Activated CD4-positive, CD25-positive, alpha-beta regulatory T cell treated with anti-CD3 and anti-CD28 coated beads, Interleukin-2, amount 50 U/mL, for 72 hours (primary cell): ENCODE results near the gene PDSS2.
"Not testable (repeated sequence)": the region's sequence is repeated elsewhere in the genome, so short reads cannot be mapped to it uniquely, and the experiment has no call there.

Experiments used
- DNase-seq: peaks from one replicate; pipeline ENCODE4 v3.0.0; 2021

The PDSS2 gene

DNA sequence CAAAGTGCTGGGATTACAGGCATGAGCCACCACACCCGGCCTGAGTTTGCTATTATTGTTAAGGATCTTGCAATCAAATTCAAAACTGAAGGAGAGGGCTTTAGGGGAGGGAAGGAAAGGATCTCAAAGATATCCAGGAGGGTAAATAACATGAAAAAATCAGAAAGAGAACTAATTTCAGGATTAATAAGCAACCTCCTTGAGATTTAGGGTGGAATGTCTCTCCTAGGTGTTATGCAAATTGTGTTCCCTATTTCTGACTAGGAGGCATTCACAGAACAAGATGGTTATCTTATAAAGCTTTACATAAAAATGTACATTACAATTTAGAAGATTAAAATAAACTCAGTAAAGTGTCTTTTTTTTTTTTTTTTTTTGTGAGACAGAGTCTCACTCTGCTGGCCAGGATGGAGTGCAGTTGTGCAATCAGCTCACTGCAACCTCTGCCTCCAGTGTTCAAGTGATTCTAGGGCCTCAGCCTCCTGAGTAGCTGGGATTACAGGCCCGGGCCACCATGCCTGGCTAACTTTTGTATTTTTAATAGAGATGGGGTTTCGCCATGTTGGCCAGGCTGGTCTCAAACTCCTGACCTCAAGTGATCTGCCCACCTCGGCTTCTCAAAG is 252.0 kb downstream of the PDSS2 start:
- DNase-seq: no peak

DNA sequence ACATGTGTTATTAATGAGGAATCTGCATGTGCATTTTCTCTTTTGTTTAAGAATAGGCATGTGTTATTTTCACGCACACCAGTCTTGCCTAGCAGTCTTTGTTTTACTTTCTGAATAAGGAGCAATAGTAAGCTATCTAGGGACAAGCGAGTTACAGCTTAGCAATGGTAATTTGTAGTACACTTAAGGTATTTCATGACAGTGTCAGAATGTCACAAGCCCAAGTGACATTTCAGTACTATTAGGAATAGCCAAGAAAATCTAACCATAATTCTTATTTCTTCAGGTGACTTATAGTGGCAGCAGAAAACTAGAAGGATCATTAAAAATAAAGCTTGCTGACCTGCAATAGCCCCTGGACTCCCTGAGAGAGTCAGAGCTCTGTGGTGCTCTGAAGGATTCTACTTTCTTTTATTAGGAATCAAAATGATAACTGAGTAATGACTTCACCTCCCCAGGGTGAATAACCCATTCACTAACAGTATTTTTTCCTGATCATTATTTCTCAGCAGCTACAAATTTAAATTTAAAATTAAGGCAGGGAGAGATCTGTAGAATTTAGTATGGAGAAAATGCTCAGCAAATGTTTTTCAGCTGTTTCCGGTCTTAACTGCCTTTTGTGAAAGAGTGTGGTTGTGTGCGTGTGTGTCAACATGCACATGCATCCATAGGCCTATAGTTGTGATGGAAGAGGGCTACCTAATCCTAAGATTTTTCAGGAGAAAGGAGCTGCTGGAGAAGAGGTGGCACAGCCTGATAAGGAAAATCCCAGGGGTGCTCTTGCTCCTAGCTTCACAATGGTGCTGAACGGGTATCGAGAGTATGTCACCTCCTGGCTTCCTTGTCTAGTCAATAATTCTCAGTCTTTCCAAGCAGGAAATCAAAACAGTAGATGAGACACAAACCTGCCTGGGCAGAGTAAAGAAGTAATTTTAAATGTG is 254.0 kb downstream of the PDSS2 start:
- no peak for DNase-seq

DNA sequence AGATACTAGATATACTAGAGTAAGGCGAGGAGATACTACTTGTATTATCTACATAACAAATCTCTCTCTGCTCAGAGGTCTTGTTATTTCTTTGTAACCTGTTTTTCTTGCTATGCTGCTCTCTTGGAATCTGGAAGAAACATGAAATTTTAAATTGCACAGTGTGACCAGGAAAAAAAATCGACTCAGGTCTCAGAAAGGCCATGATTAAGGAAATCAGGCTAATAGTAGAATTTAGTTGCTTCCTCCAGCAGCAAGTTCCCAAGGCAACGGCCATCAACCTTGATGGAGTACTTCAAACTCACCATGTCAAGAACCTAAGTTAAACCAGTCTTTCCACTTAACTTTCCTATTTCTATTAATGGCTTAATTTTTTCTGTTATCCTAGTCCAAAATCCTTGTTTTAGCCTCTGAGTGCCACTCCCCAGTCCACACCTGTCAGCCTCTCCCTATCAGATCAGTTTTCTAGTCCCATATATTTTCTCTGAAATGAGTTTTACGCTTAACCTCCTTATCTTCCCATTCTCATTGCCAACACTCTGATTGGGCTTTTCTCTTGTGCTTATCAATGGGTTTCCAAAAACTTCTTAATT is 256.4 kb downstream of the PDSS2 start:
- no peak for DNase-seq

DNA sequence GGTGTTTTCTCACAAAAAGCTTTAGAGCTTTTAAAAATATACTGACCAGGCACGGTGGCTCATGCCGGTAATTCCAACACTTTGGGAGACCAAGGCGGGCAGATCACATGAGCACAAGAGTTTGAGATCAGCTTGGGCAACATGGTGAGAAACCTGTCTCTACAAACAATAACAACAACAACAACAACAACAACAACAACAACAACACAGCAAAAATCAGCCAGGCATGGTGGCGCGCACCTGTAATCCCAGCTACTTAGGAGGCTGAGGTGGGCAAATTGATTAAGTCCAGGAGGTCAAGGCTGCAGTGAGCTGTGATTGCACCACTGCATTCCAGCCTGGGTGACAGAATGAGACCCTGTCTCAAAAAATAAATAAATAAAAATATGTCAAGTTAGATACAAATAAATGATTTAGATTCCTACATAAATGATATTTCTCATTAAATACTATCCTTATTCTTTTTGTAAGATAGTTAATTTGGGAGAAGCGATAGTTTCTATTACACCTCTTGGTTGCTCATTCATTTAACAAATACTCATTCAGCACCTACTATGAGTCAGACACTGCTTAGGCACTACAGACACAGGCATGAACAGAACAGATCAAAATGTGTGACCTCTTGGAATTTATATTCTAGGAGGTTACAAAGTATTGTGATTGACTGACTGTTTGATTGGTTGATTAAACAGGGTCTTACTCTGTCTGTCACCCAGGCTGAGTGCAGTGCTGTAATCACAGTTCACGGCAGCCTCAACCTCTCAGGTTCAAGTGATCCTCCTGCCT is 260.5 kb downstream of the PDSS2 start:
- no peak for DNase-seq

DNA sequence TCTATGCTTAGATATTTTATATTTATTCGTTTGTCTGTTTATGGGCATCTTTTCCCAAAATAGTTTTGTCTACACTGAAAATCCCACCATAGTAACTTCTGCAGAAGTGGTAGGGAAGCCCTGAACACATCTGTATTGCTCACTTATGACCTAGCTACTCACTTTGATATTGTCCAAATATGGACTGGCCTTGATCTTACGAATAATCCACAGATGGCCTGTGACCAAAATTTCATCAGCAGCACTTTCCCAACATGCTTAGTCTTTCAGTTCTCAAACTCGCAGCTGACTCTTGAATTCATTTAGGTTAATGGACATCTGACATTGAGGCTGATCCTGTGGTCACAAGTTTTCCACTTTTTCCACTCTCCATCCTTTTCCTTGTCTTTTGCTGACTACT is 263.2 kb downstream of the PDSS2 start:
- DNase-seq: no peak

DNA sequence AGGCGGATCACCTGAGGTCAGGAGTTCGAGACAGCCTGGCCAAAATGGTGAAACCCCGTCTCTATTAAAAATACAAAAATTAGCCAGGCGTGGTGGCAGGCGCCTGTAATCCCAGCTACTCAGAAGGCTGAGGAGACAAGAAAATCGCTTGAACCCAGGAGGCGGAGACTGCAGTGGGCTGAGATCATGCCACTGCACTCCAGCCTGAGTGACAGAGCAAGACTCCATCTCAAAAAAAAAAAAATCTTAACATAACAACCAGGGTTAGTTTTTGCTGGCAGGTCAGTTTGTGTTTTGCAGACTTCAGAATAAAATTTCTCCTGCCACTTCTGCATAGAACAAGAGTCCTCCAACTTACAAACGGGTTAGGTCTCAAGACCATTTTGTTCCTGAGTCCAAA is 264.6 kb downstream of the PDSS2 start:
- not testable (repeated sequence) for DNase-seq

DNA sequence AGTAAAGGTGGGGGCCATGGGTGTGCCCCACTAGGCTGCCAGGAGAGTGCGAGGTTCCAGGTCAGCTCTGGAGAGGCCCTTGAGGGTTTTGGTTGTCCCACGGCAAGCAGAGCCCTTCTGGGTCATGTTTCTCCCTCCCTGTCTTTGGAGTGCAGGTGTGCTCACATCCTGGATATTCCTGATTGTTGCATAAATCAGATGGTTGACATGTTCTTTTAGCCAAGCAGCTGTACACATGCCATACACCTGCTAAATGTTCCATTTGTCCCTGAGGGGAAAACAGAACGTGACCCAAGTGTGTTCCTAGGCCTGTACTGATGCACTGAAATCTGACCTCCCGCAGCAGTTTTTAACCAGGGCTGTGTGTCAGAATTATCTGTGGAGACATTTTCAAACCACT is 266.5 kb downstream of the PDSS2 start:
- no peak for DNase-seq

DNA sequence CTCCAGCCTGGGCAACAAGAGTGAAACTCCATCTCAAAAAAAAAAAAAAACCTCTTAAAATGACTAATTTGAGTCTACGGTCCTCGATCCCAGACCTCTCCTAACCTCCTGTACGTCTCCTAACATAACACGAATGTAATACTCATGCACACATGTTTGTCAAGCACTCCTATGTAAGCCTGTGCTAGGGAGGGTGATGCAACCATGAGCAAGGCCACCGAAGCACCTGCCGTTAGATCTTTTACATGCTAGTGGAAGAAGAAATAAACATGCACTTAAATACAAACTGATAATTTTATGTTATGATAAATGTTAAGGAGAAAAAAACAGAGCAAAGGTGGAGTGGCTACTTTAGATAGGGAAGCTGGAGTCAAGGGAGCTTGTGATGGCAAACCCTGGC is 271.7 kb downstream of the PDSS2 start:
- DNase-seq: no peak

DNA sequence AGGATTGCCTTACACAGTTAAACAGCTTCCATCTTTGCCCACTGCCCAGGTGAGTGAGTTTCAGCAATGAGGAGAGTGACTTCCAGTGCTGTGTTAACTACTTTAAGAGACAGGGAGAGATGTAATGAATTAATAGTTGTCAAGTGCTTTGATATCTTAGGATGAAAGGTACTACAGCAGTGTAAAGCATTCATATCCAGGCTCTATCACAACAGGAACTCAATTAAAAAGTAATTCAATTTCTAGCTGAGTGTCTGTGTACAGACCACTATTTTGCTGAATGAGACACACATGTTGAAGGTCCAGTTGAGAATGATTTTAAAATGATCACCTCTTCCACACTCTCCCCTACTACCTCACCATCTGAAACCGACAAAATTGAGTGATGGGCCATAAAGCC is 273.3 kb downstream of the PDSS2 start:
- no peak for DNase-seq

DNA sequence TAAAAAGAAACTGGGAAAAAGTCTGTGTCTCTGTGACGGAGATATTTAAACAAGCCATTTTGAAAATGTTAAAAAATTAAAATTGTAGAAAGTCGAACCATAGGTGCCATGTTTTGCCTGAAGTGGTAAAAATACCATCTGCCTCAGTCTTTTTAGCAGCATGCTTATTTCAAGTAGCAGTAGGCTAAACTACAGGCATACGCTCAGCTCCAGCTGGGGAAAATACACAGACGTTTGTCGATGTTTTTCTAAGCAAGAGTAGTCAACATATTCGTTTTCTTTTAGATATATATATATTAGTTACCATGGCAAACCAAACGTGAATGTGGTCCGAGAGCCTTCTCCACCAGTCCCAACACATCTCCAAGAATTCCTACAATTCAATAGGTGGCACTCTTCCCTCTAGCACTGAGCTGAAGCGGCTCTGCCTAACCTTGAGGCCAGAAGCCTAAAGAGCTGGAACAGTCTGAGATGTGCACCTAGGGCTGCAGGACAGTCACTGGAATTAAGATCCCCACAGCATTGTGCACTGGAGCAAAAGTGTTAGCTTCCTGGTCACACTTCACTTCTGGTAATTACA is 273.9 kb downstream of the PDSS2 start:
- DNase-seq: no peak

DNA sequence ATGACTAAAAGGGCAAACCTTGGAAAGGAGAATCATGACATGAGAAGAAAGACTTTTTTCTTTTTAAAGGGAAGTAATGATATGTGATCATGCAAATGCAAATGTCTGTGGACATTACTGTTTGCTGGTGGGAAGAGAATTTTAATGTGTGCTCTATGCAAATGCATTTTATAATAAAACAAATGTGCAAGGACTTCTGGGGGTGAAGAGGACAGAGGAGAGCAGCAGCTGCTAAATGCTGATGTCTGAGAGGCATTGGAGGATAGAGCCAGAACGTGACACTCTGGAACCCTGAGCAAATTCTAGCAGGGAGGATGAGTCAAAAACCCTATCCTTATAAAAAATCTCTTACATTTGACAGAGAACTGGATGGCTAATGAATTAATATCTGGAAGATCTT is 274.9 kb downstream of the PDSS2 start:
- DNase-seq: no peak

DNA sequence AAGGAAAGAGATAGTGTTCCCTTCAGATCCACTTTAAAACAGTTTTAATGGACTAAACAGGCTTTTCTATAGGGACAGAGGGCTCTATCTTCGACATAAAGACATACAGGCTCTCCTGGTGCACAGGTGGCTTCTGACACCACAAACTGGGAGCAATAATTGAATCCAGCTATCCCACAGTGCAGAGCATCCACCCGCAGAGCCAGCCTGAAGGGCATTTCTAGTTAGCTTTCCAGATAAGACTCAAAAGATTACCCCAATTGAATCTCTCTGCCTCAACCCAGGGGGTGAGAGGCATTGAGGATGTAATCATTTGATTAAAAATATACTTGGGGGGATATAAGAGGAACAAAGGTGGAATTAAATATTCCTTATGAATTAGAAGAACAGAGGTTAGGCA is 279.3 kb downstream of the PDSS2 start:
- no peak for DNase-seq

DNA sequence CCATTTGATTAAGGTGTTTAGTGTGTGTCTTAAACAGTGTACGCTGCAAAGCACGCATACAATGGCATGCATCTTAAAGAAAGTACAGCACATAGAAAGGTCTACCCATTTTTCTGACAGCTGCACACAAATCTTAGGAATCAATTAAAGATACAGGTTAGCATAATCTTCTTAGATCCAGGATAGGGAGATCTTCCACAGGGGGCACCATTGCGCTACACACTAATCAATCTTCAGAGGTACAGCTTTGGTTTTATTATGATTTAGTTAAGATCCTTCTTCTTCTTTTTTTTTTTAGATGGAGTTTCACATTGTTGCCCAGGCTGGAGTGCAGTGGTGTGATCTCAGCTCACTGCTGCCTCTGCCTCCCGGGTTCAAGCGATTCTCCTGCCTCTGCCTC is 280.4 kb downstream of the PDSS2 start:
- no peak for DNase-seq

DNA sequence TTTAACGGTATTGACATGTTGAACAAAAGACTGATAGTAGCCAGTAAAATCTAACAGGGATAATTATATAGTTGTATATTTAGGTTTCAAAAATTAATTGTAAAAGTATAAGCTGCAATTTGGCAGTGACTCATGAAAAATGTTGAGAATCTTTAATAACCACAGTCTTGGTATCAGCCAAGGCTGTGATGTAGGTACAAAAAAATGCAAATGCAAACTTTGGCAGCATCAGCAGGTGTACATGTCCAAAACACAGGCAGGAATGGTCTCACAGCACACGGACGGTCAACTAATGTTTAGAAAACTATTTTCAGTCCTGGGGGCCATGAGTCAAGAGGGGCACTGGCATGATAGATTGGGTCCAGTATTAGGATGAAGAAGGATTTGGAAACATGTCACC is 285.6 kb downstream of the PDSS2 start:
- DNase-seq: no peak

DNA sequence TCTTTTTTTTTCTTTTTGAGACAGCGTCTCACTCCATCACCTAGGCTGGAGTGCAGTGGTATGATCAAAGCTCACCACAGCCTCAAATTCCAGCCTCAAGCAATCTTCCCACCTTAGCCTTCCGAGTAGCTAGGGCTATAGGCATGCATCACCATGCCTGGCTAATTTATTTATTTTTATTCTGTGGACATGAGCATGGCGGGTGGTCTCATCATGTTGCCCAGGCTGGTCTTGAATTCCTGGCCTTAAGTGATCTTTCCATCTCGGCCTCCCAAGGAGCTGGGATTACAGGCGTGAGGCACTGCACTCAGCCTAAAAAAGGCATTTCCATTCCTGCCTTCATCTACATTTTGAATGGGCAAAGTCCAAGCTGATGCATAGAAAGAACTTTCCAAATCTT is 287.9 kb downstream of the PDSS2 start:
- no peak for DNase-seq

DNA sequence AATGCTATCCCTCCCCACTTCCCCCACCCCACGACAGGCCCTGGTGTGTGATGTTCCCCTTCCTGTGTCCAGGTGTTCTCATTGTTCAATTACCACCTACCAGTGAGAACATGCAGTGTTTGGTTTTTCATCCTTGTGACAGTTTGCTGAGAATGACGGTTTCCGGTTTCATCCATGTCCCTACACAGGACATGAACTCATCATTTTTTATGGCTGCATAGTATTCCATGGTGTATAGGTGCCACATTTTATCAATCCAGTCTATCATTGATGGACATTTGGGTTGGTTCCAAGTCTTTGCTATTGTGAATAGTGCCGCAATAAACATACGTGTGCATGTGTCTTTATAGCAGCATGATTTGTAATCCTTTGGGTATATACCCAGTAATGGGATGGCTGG is 295.1 kb downstream of the PDSS2 start:
- DNase-seq: not testable (repeated sequence)

DNA sequence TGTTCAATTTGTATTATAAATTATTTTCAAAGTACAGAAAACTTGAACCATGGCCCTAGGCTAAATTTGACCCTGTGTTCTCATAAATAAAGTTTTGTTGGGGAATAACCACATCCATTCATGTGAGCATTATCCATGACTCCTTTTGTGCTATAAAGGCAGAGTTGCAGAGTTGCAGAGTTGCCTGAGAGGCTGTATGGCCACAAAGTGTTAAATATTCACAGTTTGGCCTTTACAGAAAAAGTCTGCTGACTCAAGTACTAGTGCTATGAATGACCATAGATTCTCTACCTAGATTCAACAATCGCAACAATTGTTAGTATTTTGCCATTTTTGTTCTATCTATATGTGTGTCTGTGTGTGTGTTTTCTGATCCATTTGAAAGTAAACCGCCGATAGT is 297.8 kb downstream of the PDSS2 start:
- no peak for DNase-seq

DNA sequence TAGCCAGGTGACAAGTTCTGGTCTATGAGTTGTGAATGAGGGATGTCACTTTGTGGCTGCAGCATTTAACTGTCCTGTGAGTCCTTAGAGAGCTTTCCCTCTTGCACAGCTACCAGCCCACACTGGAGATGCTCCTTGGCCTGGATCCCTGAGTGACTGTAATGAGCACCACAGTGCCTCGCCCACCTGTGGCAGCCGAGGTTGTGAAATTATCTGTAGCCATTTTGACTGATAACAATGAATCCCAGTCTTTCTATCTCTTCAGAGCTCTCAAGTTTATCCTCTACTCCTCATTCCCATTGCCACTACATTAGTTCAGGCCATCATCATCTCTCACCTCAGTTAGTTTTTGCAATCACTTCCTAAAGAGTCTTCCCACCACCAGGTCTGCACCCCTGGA is 302.7 kb downstream of the PDSS2 start:
- DNase-seq: no peak

DNA sequence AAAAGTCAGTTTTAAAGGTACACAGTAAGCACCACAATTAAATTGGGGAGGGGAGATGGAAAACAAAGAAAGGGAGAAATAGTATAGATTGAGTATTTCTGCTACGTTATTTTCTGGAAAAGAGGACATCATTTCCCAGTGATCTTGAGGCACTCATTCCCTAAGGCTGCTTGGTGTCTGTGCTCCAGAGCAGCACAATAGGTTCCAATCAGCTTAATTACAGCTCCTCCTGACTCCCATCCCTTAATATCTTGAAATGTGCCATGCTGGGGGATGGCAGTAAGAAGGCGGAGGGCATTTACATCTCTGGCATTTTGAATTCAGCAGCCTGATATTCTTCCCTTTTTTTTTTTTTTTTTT is 304.6 kb downstream of the PDSS2 start:
- no peak for DNase-seq

DNA sequence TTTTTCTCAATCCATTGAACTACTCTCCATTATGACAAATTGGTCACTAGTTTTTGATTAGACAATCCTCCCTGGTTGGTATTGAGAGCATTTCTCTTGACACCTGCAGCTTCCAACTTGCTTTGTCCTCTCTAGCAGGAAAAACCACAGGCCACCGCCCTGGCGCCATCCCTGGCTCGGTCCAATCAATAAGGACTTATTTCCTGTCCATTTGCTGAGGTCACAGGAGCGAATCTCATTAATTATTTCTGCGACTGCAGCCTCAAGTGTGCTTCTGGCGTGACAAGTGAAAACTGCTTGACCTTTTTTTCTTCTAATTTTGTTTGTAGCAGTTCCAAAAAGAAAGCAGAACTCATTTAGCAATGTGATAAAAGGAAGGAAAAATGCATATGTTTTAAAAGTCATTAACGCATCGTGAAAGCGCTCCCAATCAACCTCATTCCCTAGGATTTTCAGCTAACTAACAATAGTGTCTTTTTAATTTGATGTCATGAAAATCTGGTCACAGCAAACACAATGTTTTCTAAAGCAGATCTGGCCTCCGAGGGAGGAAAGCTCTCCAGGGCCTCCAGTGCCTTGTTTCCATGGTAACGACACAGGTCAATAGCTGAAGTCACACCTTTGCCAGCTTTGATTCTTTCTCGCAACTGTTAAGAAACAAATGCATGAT is 305.1 kb downstream of the PDSS2 start:
- DNase-seq: no peak

DNA sequence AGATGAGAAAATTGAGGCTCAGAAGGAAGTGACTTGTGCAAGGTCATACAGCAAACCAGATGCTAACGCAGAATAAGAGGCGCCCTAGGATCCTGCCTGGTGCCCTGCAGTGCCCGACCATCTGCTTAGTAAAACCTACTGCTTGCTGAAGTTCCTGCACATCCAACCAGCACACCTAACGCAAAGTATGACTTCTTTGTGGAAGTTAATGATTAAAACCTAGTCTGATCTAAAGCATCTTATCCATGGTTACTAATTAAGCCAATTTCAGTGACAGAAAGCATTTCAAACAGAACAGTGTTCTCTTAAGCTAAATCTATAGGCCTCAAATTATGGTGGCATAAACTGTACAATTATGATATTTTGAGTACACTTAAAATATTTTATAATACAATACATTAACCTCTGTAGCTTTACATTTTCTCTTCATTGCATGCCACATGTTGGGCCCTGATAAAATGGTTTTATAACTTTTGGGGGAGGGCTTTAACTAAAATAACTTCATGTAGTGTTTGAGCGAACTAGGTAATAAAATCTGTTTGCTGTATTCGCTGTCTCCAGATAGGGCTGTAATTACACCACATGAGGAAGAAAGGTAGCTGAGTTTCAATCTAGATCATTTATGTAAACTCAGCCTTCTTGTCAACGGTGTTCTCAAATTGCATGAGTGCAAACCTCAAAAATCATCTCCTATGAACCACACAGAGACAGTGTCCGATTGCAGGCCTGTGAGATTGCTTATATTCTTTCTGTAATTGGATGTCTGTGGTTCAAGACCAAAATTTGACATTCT is 306.5 kb downstream of the PDSS2 start:
- DNase-seq: no peak

DNA sequence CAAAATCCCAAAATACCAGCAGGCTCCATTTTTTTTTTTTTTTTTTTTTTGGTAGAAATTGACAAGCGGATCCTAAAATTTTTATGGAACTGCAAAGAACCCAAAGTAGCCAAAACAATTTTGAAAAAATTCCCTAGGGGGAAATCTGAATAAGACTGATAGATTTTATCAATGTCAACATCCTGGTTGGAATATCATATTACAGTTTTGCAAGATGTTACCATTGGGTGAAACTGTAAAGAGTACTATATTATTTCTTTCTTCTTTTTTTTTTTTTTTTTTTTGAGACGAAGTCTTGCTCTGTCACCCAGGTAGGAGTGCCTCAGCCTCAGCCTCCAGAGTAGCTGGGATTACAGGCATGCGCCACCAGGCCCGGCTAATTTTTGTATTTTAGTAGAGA is 314.7 kb downstream of the PDSS2 start:
- DNase-seq: no peak
